Measurements from ENCODE around the gene ADGRA1. TPM values are rescaled to one million over a fixed set of nuclear protein-coding genes. Genes with fewer than 3 reads are reported as not detected.
"Not testable (repeated sequence)": the region's sequence is repeated elsewhere in the genome, so short reads cannot be mapped to it uniquely, and the experiment has no call there.

ADGRA1 gene
- total RNA-seq, 1 experiment from 2014 or later, result not detected

- no peaks in the 10 kb centered on the region for H3K9me3 Mint-ChIP-seq (ENCODE audit: unreplicated experiment)
These were observed 37.4 kb upstream of the ADGRA1 start for GRCh38 chr10:133050371-133050770.

GRCh38 chr10:133052076-133052475 is 35.6 kb upstream of the ADGRA1 start:
- CTCF ChIA-PET, result no interaction called here
- no peaks in the 10 kb centered on the region for H3K4me1 Mint-ChIP-seq (ENCODE audit: insufficient read depth, unreplicated experiment)
- BruUV-seq (replicated peaks), result no TSS peak
- no peak overlapping the region for H3K27ac Mint-ChIP-seq (ENCODE audit: low read depth, unreplicated experiment)
- TF ChIP-seq CTCF (IDR thresholded peaks at IDR 0.05; ENCODE audit: unreplicated experiment), result no peak
- POLR2A ChIA-PET, result interaction anchor here (0.6 kb wide), 1 partner anchor 57 kb away, joined by 4 read pairs; no protein-coding TSS in a partner anchor
- no peak for DNase-seq (ENCODE audit: unreplicated experiment)
- no peaks in the 10 kb centered on the region for H3K36me3 Mint-ChIP-seq (ENCODE audit: insufficient read depth, unreplicated experiment)
- intact Hi-C loops (cut with micrococcal nuclease), result no loop called here
- H3K4me3 Mint-ChIP-seq (ENCODE audit: unreplicated experiment), result no peak overlapping the region
- no peaks in the 10 kb centered on the region for H3K9me3 Mint-ChIP-seq (ENCODE audit: unreplicated experiment)
- no peaks in the 10 kb centered on the region for H3K27me3 Mint-ChIP-seq (ENCODE audit: insufficient read depth, unreplicated experiment)

More at GRCh38 chr10:133050371-133050770, 37.4 kb upstream of the ADGRA1 start:
- no peak for DNase-seq (ENCODE audit: unreplicated experiment)
- Mint-ChIP-seq H3K4me3 (ENCODE audit: unreplicated experiment) (no peak overlapping the region), H3K4me1 (ENCODE audit: insufficient read depth, unreplicated experiment) (no peaks in the 10 kb centered on the region), H3K36me3 (ENCODE audit: insufficient read depth, unreplicated experiment) (no peaks in the 10 kb centered on the region), H3K27me3 (ENCODE audit: insufficient read depth, unreplicated experiment) (no peaks in the 10 kb centered on the region), H3K27ac (ENCODE audit: low read depth, unreplicated experiment) (no peak overlapping the region)
- CTCF ChIA-PET, result no interaction called here
- no peak for TF ChIP-seq CTCF (IDR thresholded peaks at IDR 0.05; ENCODE audit: unreplicated experiment)
- POLR2A ChIA-PET, result no interaction called here
- intact Hi-C loops (cut with micrococcal nuclease), result no loop called here
- no TSS peak for BruUV-seq (replicated peaks)

- POLR2A ChIA-PET; H3K27ac Mint-ChIP-seq (ENCODE audit: low read depth, unreplicated experiment); H3K4me3 Mint-ChIP-seq (ENCODE audit: unreplicated experiment); BruUV-seq (replicated peaks); H3K36me3 Mint-ChIP-seq (ENCODE audit: insufficient read depth, unreplicated experiment); intact Hi-C loops (cut with micrococcal nuclease); H3K4me1 Mint-ChIP-seq (ENCODE audit: insufficient read depth, unreplicated experiment); H3K9me3 Mint-ChIP-seq (ENCODE audit: unreplicated experiment); H3K27me3 Mint-ChIP-seq (ENCODE audit: insufficient read depth, unreplicated experiment); DNase-seq (ENCODE audit: unreplicated experiment): not testable (repeated sequence)
- CTCF ChIA-PET, result interaction anchor here (0.7 kb wide), 1 partner anchor 313 kb away, joined by 4 read pairs; no protein-coding TSS in a partner anchor
These were observed 34.1 kb upstream of the ADGRA1 start for GRCh38 chr10:133053527-133054133.

GRCh38 chr10:133055470-133055869 is 32.3 kb upstream of the ADGRA1 start:
- Mint-ChIP-seq H3K4me3 (ENCODE audit: unreplicated experiment) (no peak overlapping the region), H3K9me3 (ENCODE audit: unreplicated experiment) (no peaks in the 10 kb centered on the region), H3K27me3 (ENCODE audit: insufficient read depth, unreplicated experiment) (no peaks in the 10 kb centered on the region), H3K27ac (ENCODE audit: low read depth, unreplicated experiment) (no peak overlapping the region), H3K36me3 (ENCODE audit: insufficient read depth, unreplicated experiment) (no peaks in the 10 kb centered on the region), H3K4me1 (ENCODE audit: insufficient read depth, unreplicated experiment) (no peaks in the 10 kb centered on the region)
- no TSS peak for BruUV-seq (replicated peaks)
- POLR2A ChIA-PET, result no interaction called here
- DNase-seq (ENCODE audit: unreplicated experiment), result no peak
- TF ChIP-seq CTCF (IDR thresholded peaks at IDR 0.05; ENCODE audit: unreplicated experiment), result no peak
- CTCF ChIA-PET, result no interaction called here
- intact Hi-C loops (cut with micrococcal nuclease), result no loop called here

GRCh38 chr10:133056001-133056400 is 31.7 kb upstream of the ADGRA1 start:
- DNase-seq (ENCODE audit: unreplicated experiment), result no peak
- TF ChIP-seq CTCF (IDR thresholded peaks at IDR 0.05; ENCODE audit: unreplicated experiment), result no peak
- POLR2A ChIA-PET, result no interaction called here
- Mint-ChIP-seq H3K27ac (ENCODE audit: low read depth, unreplicated experiment) (no peak overlapping the region), H3K9me3 (ENCODE audit: unreplicated experiment) (no peaks in the 10 kb centered on the region), H3K36me3 (ENCODE audit: insufficient read depth, unreplicated experiment) (no peaks in the 10 kb centered on the region), H3K4me1 (ENCODE audit: insufficient read depth, unreplicated experiment) (no peaks in the 10 kb centered on the region), H3K4me3 (ENCODE audit: unreplicated experiment) (no peak overlapping the region), H3K27me3 (ENCODE audit: insufficient read depth, unreplicated experiment) (no peaks in the 10 kb centered on the region)
- BruUV-seq (replicated peaks), result no TSS peak
- CTCF ChIA-PET, result no interaction called here
- intact Hi-C loops (cut with micrococcal nuclease), result no loop called here
